ENCODE data around the gene HOXC12. TPM values are rescaled to one million over a fixed set of nuclear protein-coding genes. Genes with fewer than 3 reads are reported as not detected.

Gene HOXC12
- total RNA-seq, 1 experiment from 2014 or later = 5.1 TPM

DNA sequence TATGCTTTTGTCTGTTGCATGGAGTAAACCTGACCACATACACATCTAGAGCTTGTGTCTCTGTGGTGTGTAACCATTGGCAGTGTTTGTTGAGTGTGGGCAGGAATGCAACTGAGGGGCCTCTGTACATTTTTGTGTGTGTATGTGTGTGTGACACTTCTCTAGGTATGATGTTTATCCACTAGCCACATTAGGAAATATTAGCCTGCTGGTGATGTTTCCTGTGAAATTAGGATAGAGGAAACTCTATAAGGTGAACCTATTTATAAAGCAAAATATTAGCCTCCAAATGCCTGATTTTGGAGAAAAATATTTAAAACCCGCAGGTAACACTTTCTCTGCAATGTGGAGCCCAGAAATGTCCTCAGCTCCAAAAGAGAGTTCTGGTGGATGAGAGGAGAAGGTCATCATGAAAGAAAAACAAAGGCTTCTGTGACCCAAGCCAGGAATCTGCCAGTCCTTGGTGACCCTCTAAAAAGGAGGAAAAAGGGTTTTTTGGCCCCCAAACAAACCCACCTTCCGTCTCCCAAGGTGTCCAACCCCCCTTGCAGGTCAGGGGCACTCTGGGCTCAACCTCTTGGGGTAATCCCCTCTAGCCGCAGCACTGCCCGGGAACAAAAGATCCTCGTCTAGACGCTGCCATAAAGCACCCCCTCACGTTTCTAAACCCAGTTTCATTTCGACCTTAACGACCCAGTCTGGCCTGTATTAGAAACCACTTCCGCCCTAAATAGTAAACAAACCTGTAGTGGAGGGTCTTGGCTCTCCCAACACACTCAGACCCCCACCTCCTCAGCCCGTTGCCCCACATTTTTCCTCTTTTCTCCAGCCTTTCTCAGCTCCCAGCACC lies 23.1 kb downstream of the HOXC12 start:
- DNase-seq (ENCODE audit: low read depth, low spot score) = no peak
- ChIA-PET POLR2A (interaction anchor here (0.6 kb wide), 2 partner anchors 39 to 172 kb away, joined by 6 to 9 read pairs; partner anchors contain the start of gene HOXC13), CTCF (no interaction called here)
- peak overlapping the region; percentile 1 to 85; a peak in 3 of 4 replicates for H3K4me3 ChIP-seq (ENCODE audit: low read depth in 2 of 2, low read length in 2 of 2)
- no peaks in the 10 kb centered on the region for H3K27me3 ChIP-seq (ENCODE audit: control insufficient read depth, insufficient read depth, low read length)
- peaks cover 56% of the 10 kb centered on the region for H3K4me1 ChIP-seq (ENCODE audit: control insufficient read depth, insufficient read depth, low read length)
- BruUV-seq (replicated peaks) = no TSS peak
- peak overlapping the region; percentile 100 for H3K27ac ChIP-seq (ENCODE audit: low read length)
- no peaks in the 10 kb centered on the region for H3K9me3 ChIP-seq (ENCODE audit: control insufficient read depth, insufficient read depth, low read depth, low read length)
- intact Hi-C loops (cut with micrococcal nuclease; ENCODE audit: unreplicated experiment) (no loop called here), in situ Hi-C loops (cut with HindIII; ENCODE audit: low pct_unique_long_range_greater_than_20kb, low sequenced_read_pairs) (no loop called here)
- H3K36me3 ChIP-seq (ENCODE audit: control insufficient read depth, insufficient read depth, low read length) = no peaks in the 10 kb centered on the region
- no peak for ATAC-seq
- TF ChIP-seq, protein P1, sequence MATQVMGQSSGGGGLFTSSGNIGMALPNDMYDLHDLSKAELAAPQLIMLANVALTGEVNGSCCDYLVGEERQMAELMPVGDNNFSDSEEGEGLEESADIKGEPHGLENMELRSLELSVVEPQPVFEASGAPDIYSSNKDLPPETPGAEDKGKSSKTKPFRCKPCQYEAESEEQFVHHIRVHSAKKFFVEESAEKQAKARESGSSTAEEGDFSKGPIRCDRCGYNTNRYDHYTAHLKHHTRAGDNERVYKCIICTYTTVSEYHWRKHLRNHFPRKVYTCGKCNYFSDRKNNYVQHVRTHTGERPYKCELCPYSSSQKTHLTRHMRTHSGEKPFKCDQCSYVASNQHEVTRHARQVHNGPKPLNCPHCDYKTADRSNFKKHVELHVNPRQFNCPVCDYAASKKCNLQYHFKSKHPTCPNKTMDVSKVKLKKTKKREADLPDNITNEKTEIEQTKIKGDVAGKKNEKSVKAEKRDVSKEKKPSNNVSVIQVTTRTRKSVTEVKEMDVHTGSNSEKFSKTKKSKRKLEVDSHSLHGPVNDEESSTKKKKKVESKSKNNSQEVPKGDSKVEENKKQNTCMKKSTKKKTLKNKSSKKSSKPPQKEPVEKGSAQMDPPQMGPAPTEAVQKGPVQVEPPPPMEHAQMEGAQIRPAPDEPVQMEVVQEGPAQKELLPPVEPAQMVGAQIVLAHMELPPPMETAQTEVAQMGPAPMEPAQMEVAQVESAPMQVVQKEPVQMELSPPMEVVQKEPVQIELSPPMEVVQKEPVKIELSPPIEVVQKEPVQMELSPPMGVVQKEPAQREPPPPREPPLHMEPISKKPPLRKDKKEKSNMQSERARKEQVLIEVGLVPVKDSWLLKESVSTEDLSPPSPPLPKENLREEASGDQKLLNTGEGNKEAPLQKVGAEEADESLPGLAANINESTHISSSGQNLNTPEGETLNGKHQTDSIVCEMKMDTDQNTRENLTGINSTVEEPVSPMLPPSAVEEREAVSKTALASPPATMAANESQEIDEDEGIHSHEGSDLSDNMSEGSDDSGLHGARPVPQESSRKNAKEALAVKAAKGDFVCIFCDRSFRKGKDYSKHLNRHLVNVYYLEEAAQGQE (IDR thresholded peaks at IDR 0.05; ENCODE audit: insufficient read depth in 1 of 2, low read depth in 2 of 2, low read length in 1 of 2) = no peak
- peak; percentile 4; the same call in 1 of the 2 replicates for TF ChIP-seq POLR2AphosphoS5 (IDR thresholded peaks at IDR 0.05; ENCODE audit: low read depth, low read length)

DNA sequence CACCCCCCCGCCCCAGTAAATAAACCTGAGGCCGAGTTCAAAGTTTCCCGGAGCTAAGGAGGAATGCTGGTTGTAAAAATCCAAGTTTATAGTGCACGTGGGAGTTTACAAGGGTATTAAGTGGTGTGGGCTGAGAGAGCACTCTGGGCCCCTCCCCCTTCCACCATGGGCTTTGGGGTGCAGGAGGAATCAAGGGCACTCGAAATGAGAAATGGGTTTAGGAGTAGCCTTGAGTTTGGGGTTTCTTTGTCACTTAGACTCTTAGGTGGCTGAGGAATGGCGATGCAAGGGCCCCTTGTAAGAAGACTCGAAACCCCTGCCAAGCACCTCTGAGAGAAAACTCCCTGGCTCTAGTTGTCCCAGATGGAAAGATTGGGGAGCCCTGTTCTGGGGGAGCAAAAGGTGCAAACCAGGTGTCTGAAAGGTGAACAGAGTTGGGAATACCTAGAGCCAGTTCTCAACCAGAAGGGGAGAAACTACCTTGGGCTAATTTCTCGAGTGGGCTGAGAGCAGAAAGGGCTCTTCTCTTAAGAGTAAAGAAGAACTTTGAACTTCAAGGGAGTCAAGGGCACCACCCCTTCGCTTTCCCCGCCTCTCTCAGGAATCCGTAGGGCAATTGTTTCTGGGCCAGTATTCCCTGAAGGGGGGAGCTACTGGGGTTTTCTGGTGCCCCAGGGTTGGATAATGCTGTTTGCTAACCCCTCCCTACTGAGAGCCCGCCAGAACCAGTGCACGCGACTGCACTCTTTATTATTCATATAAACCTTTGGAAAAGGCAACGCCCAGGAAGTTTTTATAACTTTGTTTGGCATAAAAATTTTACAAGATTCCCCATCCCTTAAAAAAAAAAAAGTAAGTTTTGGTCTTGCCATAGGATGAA lies 24.0 kb downstream of the HOXC12 start:
- H3K4me1 ChIP-seq (ENCODE audit: control insufficient read depth, insufficient read depth, low read length) = peaks cover 56% of the 10 kb centered on the region
- ATAC-seq (peak; percentile 33), DNase-seq (ENCODE audit: low read depth, low spot score) (no peak)
- H3K9me3 ChIP-seq (ENCODE audit: control insufficient read depth, insufficient read depth, low read depth, low read length) = no peaks in the 10 kb centered on the region
- BruUV-seq (replicated peaks) = no TSS peak
- peak overlapping the region; percentile 100 for H3K27ac ChIP-seq (ENCODE audit: low read length)
- H3K27me3 ChIP-seq (ENCODE audit: control insufficient read depth, insufficient read depth, low read length) = no peaks in the 10 kb centered on the region
- H3K4me3 ChIP-seq (ENCODE audit: low read depth in 2 of 2, low read length in 2 of 2) = peak overlapping the region; percentile 5 to 39; a peak in 3 of 4 replicates
- POLR2A ChIA-PET = interaction anchor here (0.5 to 0.6 kb wide), 2 partner anchors 173 to 534 kb away, joined by 5 to 6 read pairs; no protein-coding TSS in a partner anchor
- in situ Hi-C loops (cut with HindIII; ENCODE audit: low pct_unique_long_range_greater_than_20kb, low sequenced_read_pairs) (no loop called here), intact Hi-C loops (cut with micrococcal nuclease; ENCODE audit: unreplicated experiment) (no loop called here)
- no peaks in the 10 kb centered on the region for H3K36me3 ChIP-seq (ENCODE audit: control insufficient read depth, insufficient read depth, low read length)
- TF ChIP-seq POLR2AphosphoS5 (IDR thresholded peaks at IDR 0.05; ENCODE audit: low read depth, low read length) (peak; percentile 68; the same call in 1 of the 2 replicates), TCF7L2 (IDR thresholded peaks at IDR 0.05; ENCODE audit: low read depth, low read length) (peak; percentile 86), SIN3A (IDR thresholded peaks at IDR 0.05; ENCODE audit: borderline replicate concordance, insufficient read depth, low read depth, low read length) (0 out of 2 replicates have a peak, but pooled peaks have one; percentile 43)
- TF ChIP-seq, protein P1 (IDR thresholded peaks at IDR 0.05; ENCODE audit: insufficient read depth in 1 of 2, low read depth in 2 of 2, low read length in 1 of 2) = no peak
- TF ChIP-seq, protein P2, sequence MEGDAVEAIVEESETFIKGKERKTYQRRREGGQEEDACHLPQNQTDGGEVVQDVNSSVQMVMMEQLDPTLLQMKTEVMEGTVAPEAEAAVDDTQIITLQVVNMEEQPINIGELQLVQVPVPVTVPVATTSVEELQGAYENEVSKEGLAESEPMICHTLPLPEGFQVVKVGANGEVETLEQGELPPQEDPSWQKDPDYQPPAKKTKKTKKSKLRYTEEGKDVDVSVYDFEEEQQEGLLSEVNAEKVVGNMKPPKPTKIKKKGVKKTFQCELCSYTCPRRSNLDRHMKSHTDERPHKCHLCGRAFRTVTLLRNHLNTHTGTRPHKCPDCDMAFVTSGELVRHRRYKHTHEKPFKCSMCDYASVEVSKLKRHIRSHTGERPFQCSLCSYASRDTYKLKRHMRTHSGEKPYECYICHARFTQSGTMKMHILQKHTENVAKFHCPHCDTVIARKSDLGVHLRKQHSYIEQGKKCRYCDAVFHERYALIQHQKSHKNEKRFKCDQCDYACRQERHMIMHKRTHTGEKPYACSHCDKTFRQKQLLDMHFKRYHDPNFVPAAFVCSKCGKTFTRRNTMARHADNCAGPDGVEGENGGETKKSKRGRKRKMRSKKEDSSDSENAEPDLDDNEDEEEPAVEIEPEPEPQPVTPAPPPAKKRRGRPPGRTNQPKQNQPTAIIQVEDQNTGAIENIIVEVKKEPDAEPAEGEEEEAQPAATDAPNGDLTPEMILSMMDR (IDR thresholded peaks at IDR 0.05) = no peak
- CTCF ChIA-PET = interaction anchor here (0.5 to 0.7 kb wide), 3 partner anchors 19 to 237 kb away, joined by 3 to 7 read pairs (median 5); no protein-coding TSS in a partner anchor

Data from Panc1 (cell line).